Left hindlimb (tissue), 1 donor: Measurements from ENCODE around the gene SPTLC2.

Experiments used
- DNase-seq: peaks from one replicate; pipeline ENCODE4 v3.0.0-alpha.2; 2018

Gene SPTLC2

DNA sequence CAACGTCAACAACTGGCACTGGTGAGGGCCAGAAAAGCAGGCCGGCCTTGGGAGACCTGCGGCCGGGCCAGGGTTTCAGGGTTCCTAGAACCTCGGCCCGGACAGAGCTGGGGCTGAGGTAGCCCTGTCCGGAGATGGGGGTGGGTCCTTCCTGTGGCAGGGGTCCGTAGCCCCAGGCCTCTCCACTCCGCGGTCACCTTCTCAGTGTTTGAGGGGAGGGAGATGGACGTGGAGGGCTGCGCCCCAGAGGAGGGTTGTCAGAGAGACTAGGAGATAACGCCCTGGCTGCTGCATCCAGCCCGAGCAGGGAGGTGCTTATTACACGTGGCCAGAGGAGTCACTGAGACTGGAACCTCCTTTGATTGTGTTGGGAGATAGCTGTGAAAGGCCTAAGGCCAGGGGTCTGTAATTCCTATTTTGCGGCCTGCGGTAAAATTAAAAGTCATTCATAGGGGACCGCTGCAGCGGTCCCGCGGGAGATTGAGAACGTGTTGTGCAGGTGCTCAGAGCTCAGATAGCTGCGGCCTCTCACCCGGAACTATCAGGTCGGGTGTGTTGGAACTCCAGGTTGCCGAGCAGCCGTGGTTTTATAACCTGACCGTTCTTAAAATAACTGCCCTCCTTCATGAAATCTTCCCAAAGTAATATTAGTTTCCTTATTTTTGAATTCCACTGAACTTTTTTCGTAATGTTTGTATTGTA lies 158.0 kb downstream of the SPTLC2 start:
- no peak for DNase-seq

- DNase-seq: peak; percentile 98
Observed at GRCh38 chr14:77457522-77458248, 158.8 kb downstream of the SPTLC2 start, which contains the start of the genes AHSA1 and VIPAS39. Gene AHSA1, plus strand, starts transcription at chr14:77458093. Its CDS starts 97 bp downstream, at chr14:77458190. Gene VIPAS39, minus strand, starts transcription at chr14:77457601. Its CDS starts 3,499 bp downstream, at chr14:77454102.

- no peak for DNase-seq
Observed at GRCh38 chr14:77457115-77457521, 159.3 kb downstream of the SPTLC2 start.
